A673 (cell line): ENCODE data around the gene SKIC3.

Source experiments
- CTCF ChIP-seq: fragments of 300-800, 200-600 bp; sonication (generic); conservative IDR thresholded peaks from 2 replicates; pipeline ENCODE4 v1.5.1; 2017; ENCODE audit warnings: low read depth, mild to moderate bottlenecking, antibody characterized with exemption, low read length, moderate library complexity, mixed read lengths
- EZH2 ChIP-seq: fragments of 200-600 bp; sonication (generic); IDR thresholded peaks from 2 replicates; pipeline ENCODE4 v1.6.1; 2017; ENCODE audit warnings: borderline replicate concordance, low read depth, mild to moderate bottlenecking, mixed read lengths, antibody characterized with exemption, low read length; ENCODE audit not compliant: poor library complexity, severe bottlenecking

GRCh38 chr5:95583992-95584391 is 29.2 kb upstream of the SKIC3 start:
- no peak for TF ChIP-seq CTCF
- TF ChIP-seq EZH2 = no peak
